Fibroblast of villous mesenchyme (primary cell): ENCODE data around the gene MST1. TPM values are rescaled to one million over a fixed set of nuclear protein-coding genes. Genes with fewer than 3 reads are reported as not detected.

Experiments used
- DNase-seq: peaks from one replicate; pipeline ENCODE4 v3.0.0-alpha.2; 2010; ENCODE audit warnings: low read depth
- H3K4me3 ChIP-seq: 2 replicates; pipeline ENCODE4 v1.5.1; 2011; ENCODE audit warnings: low read depth, mild to moderate bottlenecking, low read length
- CTCF ChIP-seq: IDR thresholded peaks from 2 replicates; pipeline ENCODE4 v1.5.1; 2012; ENCODE audit warnings: low read depth, mild to moderate bottlenecking, low read length; ENCODE audit not compliant: insufficient read depth
- total RNA-seq: library from RNA; depleted of rRNA; stranded (reverse); fragments of >200 nt; gene quantifications from 2 replicates; pipeline ENCODE4 v1.2.3, GENCODE V29; 2012

Gene MST1
- total RNA-seq, 1 donor = 1.7 TPM

DNA sequence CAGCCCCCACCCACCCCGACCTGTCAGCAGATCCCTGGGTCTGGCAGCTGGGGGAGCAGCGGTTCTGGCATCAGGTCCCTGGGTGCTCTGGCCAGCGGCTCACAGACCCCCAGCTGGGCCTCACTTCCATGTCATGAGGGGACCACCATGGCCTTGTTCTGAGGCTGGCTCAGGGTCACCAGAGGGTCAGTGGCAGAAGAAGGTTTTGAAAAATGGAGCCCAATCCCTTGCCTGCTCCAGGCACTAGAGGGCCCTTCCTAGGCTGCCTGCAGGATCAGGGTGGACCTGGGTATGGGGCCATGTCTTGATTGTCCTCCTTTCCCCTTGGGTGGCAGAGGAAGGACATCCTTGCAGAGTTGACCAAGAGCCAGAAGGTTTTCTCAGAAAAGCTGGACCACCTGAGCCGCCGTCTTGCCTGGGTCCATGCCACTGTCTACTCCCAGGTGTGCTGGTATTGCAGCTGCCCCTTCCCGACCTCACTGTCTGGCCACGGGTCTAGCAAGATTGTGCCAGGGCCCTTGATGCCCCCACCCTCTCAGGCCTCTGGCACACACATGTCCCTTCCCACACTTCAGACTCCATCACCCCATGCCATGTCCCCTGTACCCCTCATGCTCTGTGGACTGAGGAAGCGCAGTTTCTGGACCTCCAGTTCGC, 17.3 kb upstream of the MST1 start:
- H3K4me3 ChIP-seq = no peak overlapping the region
- TF ChIP-seq CTCF = no peak
- DNase-seq = no peak

- no peak for DNase-seq
- no peak for TF ChIP-seq CTCF
- no peak overlapping the region for H3K4me3 ChIP-seq
Measured at GRCh38 chr3:49705390-49705960, 16.2 kb upstream of the MST1 start.

GRCh38 chr3:49704629-49705028, 15.4 kb upstream of the MST1 start:
- DNase-seq = no peak
- no peak overlapping the region for H3K4me3 ChIP-seq
- TF ChIP-seq CTCF = no peak

- DNase-seq = no peak
- no peak for TF ChIP-seq CTCF
- no peak overlapping the region for H3K4me3 ChIP-seq
Measured at GRCh38 chr3:49703956-49704355, 14.7 kb upstream of the MST1 start.

- peak; percentile 85 for TF ChIP-seq CTCF
- no peak overlapping the region for H3K4me3 ChIP-seq
- peak; percentile 66 for DNase-seq
Measured at GRCh38 chr3:49703443-49703927, 14.2 kb upstream of the MST1 start.

DNA sequence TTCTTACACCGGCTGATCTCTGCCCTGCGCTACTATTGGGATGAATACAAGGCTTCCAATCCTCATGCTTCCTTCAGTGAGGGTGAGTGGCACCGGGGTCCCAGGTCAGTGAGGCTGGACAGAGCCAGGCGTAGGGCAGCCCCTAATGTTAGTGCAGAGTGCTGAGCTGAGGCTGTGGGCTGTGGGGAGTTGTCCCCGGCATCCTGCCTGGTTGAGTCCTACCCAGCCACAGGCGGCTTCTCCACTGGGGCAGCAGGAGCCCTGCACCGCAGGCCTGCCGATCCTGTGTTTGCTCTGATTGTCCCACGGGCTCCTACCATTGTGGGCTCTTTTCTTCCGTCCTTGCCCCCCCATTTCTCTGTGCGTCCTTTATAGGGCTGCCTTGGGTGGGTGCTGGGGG, 13.4 kb upstream of the MST1 start:
- no peak for TF ChIP-seq CTCF
- DNase-seq = no peak
- H3K4me3 ChIP-seq = no peak overlapping the region
